Endothelial cell of umbilical vein (primary cell): ENCODE results near the gene KAT14. TPM values are rescaled to one million over a fixed set of nuclear protein-coding genes. Genes with fewer than 3 reads are reported as not detected.

Source experiments
- BruUV-seq: library from RNA; stranded (reverse); fragments of 400-500 nt; replicated peaks from 2 replicates; lab custom pipeline; 2021; lab: Mats Ljungman, UMichigan
- CTCF ChIA-PET: fragments of 300-600, 350-600 bp; sonication (Branson Sonifier 250); formaldehyde crosslinking; loops from one replicate; lab custom pipeline; 2021; ENCODE audit warnings: antibody characterized with exemption, inconsistent platforms; lab: Charles Lee
- POLR2A ChIA-PET: fragments of 300-600, 350-600 bp; sonication (Branson Sonifier 250); formaldehyde crosslinking; loops from one replicate; lab custom pipeline; 2021; ENCODE audit warnings: antibody characterized with exemption, inconsistent platforms; lab: Charles Lee
- DNase-seq: peaks from one replicate; pipeline ENCODE4 v3.0.0-alpha.2; 2011; ENCODE audit warnings: low read depth, low spot score
- FAIRE-seq: peaks from 2 replicates; lab custom pipeline; 2011; peaks lifted over from hg19 to GRCh38; lab: Jason Lieb, UNC
- H2AFZ ChIP-seq: 2 replicates; pipeline ENCODE4 v1.6.0; 2012; ENCODE audit warnings: low read depth, low read length, control low read depth, inconsistent platforms
- H3K27ac ChIP-seq: 2 replicates; pipeline ENCODE4 v1.5.1; 2011; ENCODE audit warnings: low read depth, mild to moderate bottlenecking, control low read depth, low read length, moderate library complexity; ENCODE audit not compliant: insufficient read depth
- H3K27me3 ChIP-seq, 2 experiments: 2 replicates each; pipeline versions ENCODE4 v1.6.0 to v1.6.1; 2011; ENCODE audit warnings: low read length in 2 of 2, mixed read lengths in 1 of 2; ENCODE audit not compliant: control insufficient read depth in 2 of 2, insufficient read depth in 2 of 2
- H3K36me3 ChIP-seq, 2 experiments: 2 replicates in 1 of 2; 3 replicates in 1 of 2; pipeline ENCODE4 v1.5.1; 2011; ENCODE audit warnings: low read length in 2 of 2, mild to moderate bottlenecking in 1 of 2, moderate library complexity in 1 of 2; ENCODE audit not compliant: control insufficient read depth in 2 of 2, insufficient read depth in 2 of 2; ENCODE audit errors: extremely low read depth in 1 of 2
- H3K4me1 ChIP-seq: 3 replicates; pipeline ENCODE4 v1.5.1; 2011; ENCODE audit warnings: mild to moderate bottlenecking, low read length; ENCODE audit not compliant: control insufficient read depth, insufficient read depth; ENCODE audit errors: extremely low read depth
- H3K4me2 ChIP-seq: 2 replicates; pipeline ENCODE4 v1.6.1; 2011; ENCODE audit warnings: low read length, control low read depth, mixed read lengths; ENCODE audit not compliant: insufficient read depth
- H3K4me3 ChIP-seq, 3 experiments: fragments of 200-600 bp in 1 of 3; sonication (generic), shearing (Covaris generic) in 1 of 3; replicated peaks in 1 of 3; 2 replicates each; pipeline ENCODE4 v1.5.1; 2011 to 2016; ENCODE audit warnings: control low read depth in 3 of 3, low read length in 3 of 3, mild to moderate bottlenecking in 2 of 3, inconsistent platforms in 1 of 3, low read depth in 1 of 3, moderate library complexity in 1 of 3; ENCODE audit not compliant: insufficient read depth in 1 of 3
- H3K79me2 ChIP-seq: 2 replicates; pipeline ENCODE4 v1.6.0; 2012; ENCODE audit warnings: low read length, inconsistent platforms; ENCODE audit not compliant: control insufficient read depth, insufficient read depth
- H3K9ac ChIP-seq: replicated peaks from 2 replicates; pipeline ENCODE3; 2011; ENCODE audit warnings: low read length, control low read depth; ENCODE audit not compliant: insufficient read depth; ENCODE audit errors: extremely low read depth
- H3K9me1 ChIP-seq: replicated peaks from 3 replicates; pipeline ENCODE4 v1.6.0; 2011; ENCODE audit warnings: mild to moderate bottlenecking, low read length; ENCODE audit not compliant: control insufficient read depth, insufficient read depth; ENCODE audit errors: extremely low read depth
- H3K9me3 ChIP-seq: replicated peaks from 2 replicates; pipeline ENCODE4 v1.5.1; 2012; ENCODE audit warnings: low read length, inconsistent platforms; ENCODE audit not compliant: control insufficient read depth, insufficient read depth
- H4K20me1 ChIP-seq: replicated peaks from 2 replicates; pipeline ENCODE3; 2011; ENCODE audit warnings: mild to moderate bottlenecking, low read length; ENCODE audit not compliant: control insufficient read depth, insufficient read depth; ENCODE audit errors: extremely low read depth
- EZH2 ChIP-seq: IDR thresholded peaks from 2 replicates; pipeline ENCODE4 v1.6.1; 2012; ENCODE audit warnings: borderline replicate concordance, low read depth, mild to moderate bottlenecking, moderate library complexity, low read length, inconsistent platforms; ENCODE audit not compliant: severe bottlenecking
- FOS ChIP-seq: IDR thresholded peaks from 2 replicates; pipeline ENCODE4 v1.6.1; 2011; ENCODE audit warnings: mild to moderate bottlenecking, low read length, moderate library complexity, borderline replicate concordance; ENCODE audit not compliant: insufficient read depth
- GATA2 ChIP-seq: IDR thresholded peaks from 2 replicates; pipeline ENCODE4 v1.7.0; 2011; ENCODE audit warnings: low read depth, mild to moderate bottlenecking, moderate library complexity, mixed read lengths, low read length; ENCODE audit not compliant: insufficient read length, insufficient read depth
- JUN ChIP-seq: IDR thresholded peaks from 2 replicates; pipeline ENCODE4 v1.6.1; 2011; ENCODE audit warnings: borderline replicate concordance, low read depth; ENCODE audit not compliant: insufficient read length, insufficient read depth
- MYC ChIP-seq: IDR thresholded peaks from one replicate; pipeline ENCODE4 v1.6.1; 2011; ENCODE audit warnings: mild to moderate bottlenecking, low read depth, low read length
- POLR2A ChIP-seq: IDR thresholded peaks from 2 replicates; pipeline ENCODE4 v1.6.1; 2012; ENCODE audit warnings: low read depth, mild to moderate bottlenecking, control low read depth, low read length
- POLR2AphosphoS5 ChIP-seq: IDR thresholded peaks from 2 replicates; pipeline ENCODE4 v1.6.1; 2012; ENCODE audit warnings: low read depth, mild to moderate bottlenecking, control low read depth, low read length, moderate library complexity; ENCODE audit not compliant: insufficient read depth
- dilution Hi-C: fragments of 300-500 bp; cut with MboI; formaldehyde crosslinking; loops from one replicate; pipeline ENCODE4 v1.15.0; 2019; ENCODE audit warnings: low sequenced_read_pairs; ENCODE audit not compliant: extremely low pct_ligation_motif_present
- intact Hi-C: fragments of 100-400 bp; cut with micrococcal nuclease; formaldehyde crosslinking; loops from one replicate; pipeline ENCODE4 v1.10.0; 2022
- polyA plus RNA-seq, 4 experiments: library from polyadenylated mRNA; depleted of rRNA in 3 of 4; stranded (reverse) in 3 of 4; unstranded in 1 of 4; fragments of >200 nt; gene quantifications; 2 replicates each; pipeline versions ENCODE4 v1.2.1 to v1.2.3, GENCODE V29; 2011 to 2012; ENCODE audit warnings: missing spikeins in 1 of 4
- total RNA-seq: library from RNA; stranded (reverse); gene quantifications from 2 replicates; pipeline ENCODE4 v1.2.3, GENCODE V29; 2021
- TF ChIP-seq, protein P1 (sequence below), 2 donors: IDR thresholded peaks; 1 replicate in 1 of 2; 2 replicates in 1 of 2; pipeline ENCODE4 v1.5.1; 2011; ENCODE audit warnings: low read length in 2 of 2, mild to moderate bottlenecking in 2 of 2, moderate library complexity in 2 of 2, control low read depth in 1 of 2, inconsistent platforms in 1 of 2, low read depth in 1 of 2; ENCODE audit not compliant: insufficient read depth in 1 of 2; ENCODE audit errors: extremely low read depth in 1 of 2
- TF ChIP-seq, protein P2 (sequence below): IDR thresholded peaks from 2 replicates; pipeline ENCODE4 v1.6.1; 2011; ENCODE audit not compliant: insufficient read depth, insufficient read length

Gene KAT14
- total and polyA plus RNA-seq, 2 donors (not counting 3 experiments of a cell fraction or from before 2014, with no cell fraction given), result 6.7 to 11.7 TPM

GRCh38 chr20:18093388-18093787 is 44.3 kb upstream of the KAT14 start:
- dilution Hi-C loops, result no loop called here

DNA sequence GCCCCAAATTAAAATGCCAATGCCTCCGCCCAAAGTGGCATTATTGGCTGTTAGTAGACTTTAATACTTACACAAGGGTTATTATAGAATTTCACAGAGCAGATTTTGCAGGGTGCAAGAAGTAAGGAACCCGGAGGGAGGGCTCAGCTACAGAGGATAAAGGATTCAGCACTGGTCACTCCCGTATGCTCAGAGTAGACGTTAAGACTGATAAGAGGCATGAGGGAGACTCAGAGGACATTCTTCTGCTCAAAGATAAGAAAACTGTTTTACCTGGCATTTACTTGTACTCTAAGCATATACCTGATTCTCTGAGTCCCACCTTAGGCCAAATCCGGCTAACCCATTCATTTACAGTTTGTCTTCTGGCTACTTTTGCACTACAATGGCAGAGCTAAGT is 43.5 kb upstream of the KAT14 start:
- Histone ChIP-seq H3K9me3 (no peaks in the 10 kb centered on the region), H3K27me3 (no peaks in the 10 kb centered on the region), H3K9me1 (no peaks in the 10 kb centered on the region), H4K20me1 (no peaks in the 10 kb centered on the region), H3K4me1 (no peaks in the 10 kb centered on the region), H3K79me2 (no peaks in the 10 kb centered on the region), H3K27ac (no peak overlapping the region), H3K4me2 (no peak overlapping the region), H3K4me3 (no peak overlapping the region), H2AFZ (no peak overlapping the region), H3K9ac (no peak overlapping the region), H3K36me3 (no peaks in the 10 kb centered on the region)
- FAIRE-seq, result no peak
- ChIA-PET CTCF (no interaction called here), POLR2A (no interaction called here)
- TF ChIP-seq FOS (no peak), JUN (no peak), POLR2A (no peak), GATA2 (no peak), EZH2 (no peak), POLR2AphosphoS5 (no peak), MYC (no peak)
- TF ChIP-seq, protein P1, sequence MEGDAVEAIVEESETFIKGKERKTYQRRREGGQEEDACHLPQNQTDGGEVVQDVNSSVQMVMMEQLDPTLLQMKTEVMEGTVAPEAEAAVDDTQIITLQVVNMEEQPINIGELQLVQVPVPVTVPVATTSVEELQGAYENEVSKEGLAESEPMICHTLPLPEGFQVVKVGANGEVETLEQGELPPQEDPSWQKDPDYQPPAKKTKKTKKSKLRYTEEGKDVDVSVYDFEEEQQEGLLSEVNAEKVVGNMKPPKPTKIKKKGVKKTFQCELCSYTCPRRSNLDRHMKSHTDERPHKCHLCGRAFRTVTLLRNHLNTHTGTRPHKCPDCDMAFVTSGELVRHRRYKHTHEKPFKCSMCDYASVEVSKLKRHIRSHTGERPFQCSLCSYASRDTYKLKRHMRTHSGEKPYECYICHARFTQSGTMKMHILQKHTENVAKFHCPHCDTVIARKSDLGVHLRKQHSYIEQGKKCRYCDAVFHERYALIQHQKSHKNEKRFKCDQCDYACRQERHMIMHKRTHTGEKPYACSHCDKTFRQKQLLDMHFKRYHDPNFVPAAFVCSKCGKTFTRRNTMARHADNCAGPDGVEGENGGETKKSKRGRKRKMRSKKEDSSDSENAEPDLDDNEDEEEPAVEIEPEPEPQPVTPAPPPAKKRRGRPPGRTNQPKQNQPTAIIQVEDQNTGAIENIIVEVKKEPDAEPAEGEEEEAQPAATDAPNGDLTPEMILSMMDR (IDR thresholded peaks at IDR 0.05; ENCODE audit: extremely low read depth in 1 of 2, insufficient read depth in 1 of 2, low read depth in 1 of 2, low read length in 2 of 2), result no peak
- TF ChIP-seq, protein P2, sequence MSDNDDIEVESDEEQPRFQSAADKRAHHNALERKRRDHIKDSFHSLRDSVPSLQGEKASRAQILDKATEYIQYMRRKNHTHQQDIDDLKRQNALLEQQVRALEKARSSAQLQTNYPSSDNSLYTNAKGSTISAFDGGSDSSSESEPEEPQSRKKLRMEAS, result no peak
- dilution Hi-C loops, result no loop called here
- intact Hi-C loops, result no loop called here
- no TSS peak for BruUV-seq
- DNase-seq, result no peak

More at GRCh38 chr20:18093388-18093787, 44.3 kb upstream of the KAT14 start:
- DNase-seq, result no peak
- Histone ChIP-seq H3K9ac (no peak overlapping the region), H3K36me3 (no peaks in the 10 kb centered on the region), H3K27me3 (no peaks in the 10 kb centered on the region), H4K20me1 (no peaks in the 10 kb centered on the region), H3K27ac (no peak overlapping the region), H3K4me1 (no peaks in the 10 kb centered on the region), H3K9me3 (no peaks in the 10 kb centered on the region), H3K4me2 (no peak overlapping the region), H3K4me3 (no peak overlapping the region), H2AFZ (no peak overlapping the region), H3K9me1 (no peaks in the 10 kb centered on the region), H3K79me2 (no peaks in the 10 kb centered on the region)
- TF ChIP-seq POLR2A (no peak), EZH2 (no peak), FOS (no peak), GATA2 (no peak)
- TF ChIP-seq, protein P2, result no peak
- POLR2A ChIA-PET, result no interaction called here
- intact Hi-C loops, result no loop called here
- FAIRE-seq, result no peak
- no TSS peak for BruUV-seq
- CTCF ChIA-PET, result no interaction called here
